Hepatocyte (in vitro differentiated cells): Measurements from ENCODE around the gene C2CD3.

Experiments used
- EZH2phosphoT487 ChIP-seq: fragments of 200-600 bp; sonication (generic); IDR thresholded peaks from one replicate; pipeline ENCODE4 v1.6.1; 2018; ENCODE audit warnings: antibody characterized with exemption, mild to moderate bottlenecking, low read depth, moderate library complexity; ENCODE audit not compliant: unreplicated experiment, severe bottlenecking
- TF ChIP-seq, protein P1 (sequence below): fragments of 200-600 bp; sonication (generic); IDR thresholded peaks from 2 replicates; pipeline ENCODE4 v1.5.1; 2016; ENCODE audit warnings: antibody characterized with exemption, mild to moderate bottlenecking; ENCODE audit not compliant: poor library complexity

DNA sequence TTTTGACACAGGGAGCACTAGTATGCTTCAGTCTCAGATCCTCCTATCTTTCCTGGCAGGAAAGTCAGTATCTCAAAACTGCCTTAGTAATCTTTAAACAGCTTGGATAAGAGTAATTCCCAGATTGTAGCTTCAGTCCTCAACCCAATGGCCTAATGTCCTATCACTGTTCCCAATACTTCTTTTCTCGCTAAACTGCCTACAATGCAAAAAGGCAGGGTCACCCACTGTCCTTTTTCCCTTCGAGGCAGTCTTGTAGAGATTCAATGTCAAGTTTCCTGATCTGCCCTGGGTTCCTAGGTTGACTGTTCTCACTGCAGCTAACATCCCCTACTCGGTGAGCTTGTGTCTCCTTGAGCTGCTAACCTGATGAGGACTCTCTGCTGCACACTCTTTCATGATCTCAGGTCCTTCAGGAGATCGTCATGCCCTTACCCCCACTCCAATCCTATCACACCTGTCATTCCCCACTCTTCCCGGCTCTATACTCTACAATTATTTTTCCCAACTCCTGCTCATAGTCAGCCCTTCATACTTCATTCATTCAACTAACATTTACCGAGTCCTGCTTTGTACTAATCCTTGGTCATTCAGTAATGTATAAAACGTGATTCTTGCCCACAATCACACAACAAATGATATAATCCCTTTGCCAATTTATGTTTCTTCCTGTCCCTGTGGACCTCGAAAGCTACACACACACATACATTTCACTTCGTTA, 904 bp downstream of the C2CD3 start:
- TF ChIP-seq, protein P1, sequence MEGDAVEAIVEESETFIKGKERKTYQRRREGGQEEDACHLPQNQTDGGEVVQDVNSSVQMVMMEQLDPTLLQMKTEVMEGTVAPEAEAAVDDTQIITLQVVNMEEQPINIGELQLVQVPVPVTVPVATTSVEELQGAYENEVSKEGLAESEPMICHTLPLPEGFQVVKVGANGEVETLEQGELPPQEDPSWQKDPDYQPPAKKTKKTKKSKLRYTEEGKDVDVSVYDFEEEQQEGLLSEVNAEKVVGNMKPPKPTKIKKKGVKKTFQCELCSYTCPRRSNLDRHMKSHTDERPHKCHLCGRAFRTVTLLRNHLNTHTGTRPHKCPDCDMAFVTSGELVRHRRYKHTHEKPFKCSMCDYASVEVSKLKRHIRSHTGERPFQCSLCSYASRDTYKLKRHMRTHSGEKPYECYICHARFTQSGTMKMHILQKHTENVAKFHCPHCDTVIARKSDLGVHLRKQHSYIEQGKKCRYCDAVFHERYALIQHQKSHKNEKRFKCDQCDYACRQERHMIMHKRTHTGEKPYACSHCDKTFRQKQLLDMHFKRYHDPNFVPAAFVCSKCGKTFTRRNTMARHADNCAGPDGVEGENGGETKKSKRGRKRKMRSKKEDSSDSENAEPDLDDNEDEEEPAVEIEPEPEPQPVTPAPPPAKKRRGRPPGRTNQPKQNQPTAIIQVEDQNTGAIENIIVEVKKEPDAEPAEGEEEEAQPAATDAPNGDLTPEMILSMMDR = no peak
- no peak for TF ChIP-seq EZH2phosphoT487
